H1 (cell line): ENCODE results near the gene RANBP17. TPM values are rescaled to one million over a fixed set of nuclear protein-coding genes. Genes with fewer than 3 reads are reported as not detected.

ENCODE experiments used
- ATF3 ChIP-seq: IDR thresholded peaks from 2 replicates; pipeline ENCODE4 v1.6.1; 2011; ENCODE audit warnings: low read depth, mild to moderate bottlenecking, low read length; ENCODE audit not compliant: insufficient read depth
- BACH1 ChIP-seq: IDR thresholded peaks from 2 replicates; pipeline ENCODE4 v1.6.1; 2012; ENCODE audit warnings: low read length, improper control_type of control experiment
- BCL11A ChIP-seq, 2 experiments: IDR thresholded peaks; one replicate each; pipeline ENCODE4 v1.6.1; 2011; ENCODE audit warnings: low read depth in 2 of 2, low read length in 2 of 2, mild to moderate bottlenecking in 2 of 2
- CBX8 ChIP-seq: fragments of 300-800, 300-1000 bp; sonication (generic); IDR thresholded peaks from 2 replicates; pipeline ENCODE4 v1.7.1; 2016; ENCODE audit warnings: low read depth, low read length, borderline replicate concordance
- EZH2 ChIP-seq: fragments of 200-600 bp; sonication (generic); IDR thresholded peaks from 2 replicates; pipeline ENCODE4 v1.7.1; 2012; ENCODE audit warnings: low read depth, mild to moderate bottlenecking, moderate library complexity, low read length, inconsistent platforms; ENCODE audit not compliant: severe bottlenecking
- HDAC6 ChIP-seq: IDR thresholded peaks from one replicate; pipeline ENCODE4 v1.7.1; 2012; ENCODE audit warnings: low read depth, mild to moderate bottlenecking, inconsistent platforms, low read length, moderate library complexity
- JUND ChIP-seq: IDR thresholded peaks from 2 replicates; pipeline ENCODE4 v1.6.1; 2011; ENCODE audit warnings: mild to moderate bottlenecking, improper control_type of control experiment, low read length
- KDM4A ChIP-seq: IDR thresholded peaks from one replicate; pipeline ENCODE4 v1.7.1; 2012; ENCODE audit warnings: low read depth, mild to moderate bottlenecking, moderate library complexity, low read length, inconsistent platforms; ENCODE audit not compliant: severe bottlenecking
- KDM5A ChIP-seq: fragments of 200-600 bp; IDR thresholded peaks from 2 replicates; pipeline ENCODE4 v1.7.1; 2012; ENCODE audit warnings: mild to moderate bottlenecking, low read length, inconsistent platforms, mixed read lengths
- POLR2AphosphoS5 ChIP-seq: IDR thresholded peaks from 2 replicates; pipeline ENCODE4 v1.6.1; 2011; ENCODE audit warnings: low read depth, low read length
- SP4 ChIP-seq: IDR thresholded peaks from 2 replicates; pipeline ENCODE4 v1.6.1; 2012; ENCODE audit warnings: low read length, inconsistent platforms
- polyA plus RNA-seq, 7 experiments: library from polyadenylated mRNA; depleted of rRNA in 3 of 7; stranded (reverse) in 5 of 7; unstranded in 2 of 7; fragments of >200 nt in 5 of 7; fragments of 200-250 nt in 2 of 7; gene quantifications; 1 replicate in 5 of 7; 2 replicates in 1 of 7; 4 replicates in 1 of 7; pipeline versions ENCODE4 v1.2.1 to v1.2.3, GENCODE V29; 2011 to 2013; ENCODE audit warnings: missing spikeins in 2 of 7, mixed read lengths in 2 of 7
- total RNA-seq: library from RNA; stranded (reverse); fragmentation: NEBNext Ultra II Directional; extraction: Animal tissue kit (Norgen Biotek cat#: 25700); gene quantifications from 2 replicates; pipeline ENCODE4 v1.2.1, GENCODE V29; 2021

Gene RANBP17
- total and polyA plus RNA-seq, 2 of the 8 experiments (the other 6 are each of a cell fraction or from before 2014, with no cell fraction given) = 8.6 to 21.3 TPM

GRCh38 chr5:171310819-171311321 lies 449.1 kb downstream of the RANBP17 start (continued):
- TF ChIP-seq CBX8 = peak; percentile 42; the same call in 1 of the 2 replicates
- no peak for TF ChIP-seq KDM5A
- TF ChIP-seq BACH1 = no peak
- TF ChIP-seq SP4 = no peak
- TF ChIP-seq ATF3 = no peak
- TF ChIP-seq POLR2AphosphoS5 = no peak
- TF ChIP-seq KDM4A = peak; percentile 40
- no peak for TF ChIP-seq HDAC6
- peak; percentile 52 for TF ChIP-seq EZH2
- no peak for TF ChIP-seq JUND
- no peak for TF ChIP-seq BCL11A (IDR thresholded peaks at IDR 0.05; ENCODE audit: low read depth in 2 of 2, low read length in 2 of 2)
